GM21619 (cell line): ENCODE results near the gene RNF111.

Experiments used
- ATAC-seq: cut with Tn5 transposase; IDR thresholded peaks from one replicate; pipeline ENCODE4 v1.9.1; 2021; ENCODE audit not compliant: unreplicated experiment

RNF111 gene

GRCh38 chr15:58987491-58988005 is at the start of gene RNF111:
TSS of gene RNF111 (plus strand) at chr15:58987663. CDS start at chr15:59030823, 43,160 bp downstream.
- peak; percentile 73 for ATAC-seq

GRCh38 chr15:58947179-58947578 is 40.3 kb upstream of the RNF111 start:
- no peak for ATAC-seq

- no peak for ATAC-seq
These were observed 36.0 kb upstream of the RNF111 start for GRCh38 chr15:58951388-58952007.

GRCh38 chr15:58952751-58953150 is 34.7 kb upstream of the RNF111 start:
- no peak for ATAC-seq

- ATAC-seq = no peak
These were observed 30.1 kb upstream of the RNF111 start for GRCh38 chr15:58957101-58957973.

GRCh38 chr15:58958811-58959210 is 28.7 kb upstream of the RNF111 start:
- ATAC-seq = no peak

GRCh38 chr15:58962136-58962535 is 25.3 kb upstream of the RNF111 start:
- no peak for ATAC-seq

- no peak for ATAC-seq
These were observed 24.5 kb upstream of the RNF111 start for GRCh38 chr15:58962662-58963565.

GRCh38 chr15:58966698-58967097 is 20.8 kb upstream of the RNF111 start:
- no peak for ATAC-seq

GRCh38 chr15:58967479-58967878 is 20.0 kb upstream of the RNF111 start:
- no peak for ATAC-seq

GRCh38 chr15:58977887-58978286 is 9.6 kb upstream of the RNF111 start:
- ATAC-seq = no peak

GRCh38 chr15:58980351-58980939 is 7.0 kb upstream of the RNF111 start:
- no peak for ATAC-seq

GRCh38 chr15:58981808-58982475 is 5.5 kb upstream of the RNF111 start:
- no peak for ATAC-seq

GRCh38 chr15:58983261-58983660 is 4.2 kb upstream of the RNF111 start:
- no peak for ATAC-seq

GRCh38 chr15:58985443-58985842 is 2.0 kb upstream of the RNF111 start:
- ATAC-seq = no peak

- peak; percentile 4 for ATAC-seq
These were observed 427 bp upstream of the RNF111 start for GRCh38 chr15:58987036-58987435.

GRCh38 chr15:58988006-58988785 is 733 bp downstream of the RNF111 start:
- peak; percentile 33 for ATAC-seq

- ATAC-seq = no peak
These were observed 4.7 kb downstream of the RNF111 start for GRCh38 chr15:58992181-58992580.

GRCh38 chr15:58994906-58995453 is 7.5 kb downstream of the RNF111 start:
- ATAC-seq = no peak
